Stimulated activated CD8-positive, alpha-beta memory T cell treated with anti-CD3 and anti-CD28 coated beads, Interleukin-15, amount 100 ng/mL, for 24 hours (primary cell): Measurements from ENCODE around the gene CDYL2.
"Not testable (repeated sequence)": the region's sequence is repeated elsewhere in the genome, so short reads cannot be mapped to it uniquely, and the experiment has no call there.

ENCODE experiments used
- DNase-seq: peaks from one replicate; pipeline ENCODE4 v3.0.0-alpha.2; 2020; ENCODE audit warnings: low read depth

CDYL2 gene

GRCh38 chr16:80807906-80808305, 3.5 kb upstream of the CDYL2 start:
- DNase-seq, result no peak

GRCh38 chr16:80806927-80807340, 2.5 kb upstream of the CDYL2 start:
- DNase-seq, result no peak

- no peak for DNase-seq
Measured at GRCh38 chr16:80806289-80806688, 1.9 kb upstream of the CDYL2 start.

DNA sequence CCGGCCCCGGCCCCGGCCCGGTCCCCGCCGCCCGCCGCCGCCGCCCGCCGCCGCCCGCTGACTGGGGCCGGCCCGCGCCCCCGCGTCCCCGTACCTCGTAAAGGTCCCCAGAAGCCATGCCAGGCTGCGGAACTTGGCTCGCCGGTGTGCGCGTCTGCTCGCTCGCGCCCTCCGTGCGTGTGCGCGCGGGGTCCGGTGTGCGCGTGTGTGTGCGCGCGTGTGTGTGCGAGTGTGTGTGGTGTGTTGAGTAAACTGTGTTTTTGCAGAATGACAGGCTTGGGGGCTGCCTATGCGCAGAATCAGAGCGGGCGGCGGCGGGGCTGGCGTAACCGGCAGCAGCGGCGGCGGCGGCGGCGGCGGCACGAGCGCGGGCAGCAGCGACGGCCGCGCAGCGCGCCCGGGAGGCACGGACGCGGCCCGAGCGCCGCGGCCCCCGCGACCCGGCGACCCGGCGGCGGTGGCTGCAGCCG, 307 bp downstream of the CDYL2 start:
- peak; percentile 29 for DNase-seq

GRCh38 chr16:80803339-80804055, 901 bp downstream of the CDYL2 start:
- DNase-seq, result no peak

DNA sequence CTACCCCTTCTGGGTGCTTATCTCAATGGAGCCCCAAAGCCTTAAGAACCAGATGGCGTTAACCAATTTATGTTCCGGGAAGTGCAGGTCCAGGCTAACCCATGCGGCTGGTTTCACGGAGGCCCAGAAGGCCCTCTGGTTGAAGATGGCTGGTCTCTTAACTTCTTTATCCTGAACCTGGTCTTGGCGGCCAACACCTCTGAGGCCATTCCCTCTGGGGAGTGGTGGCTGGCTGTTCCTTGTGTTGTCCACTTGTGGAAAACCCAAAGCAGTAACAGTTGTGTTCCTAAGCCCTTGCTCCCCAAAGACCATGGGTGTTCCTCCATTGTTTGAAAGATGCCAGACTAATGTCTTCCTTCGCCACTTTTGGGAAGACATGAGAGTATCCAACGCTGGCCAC, 1.5 kb downstream of the CDYL2 start:
- DNase-seq, result no peak

- DNase-seq, result no peak
Measured at GRCh38 chr16:80802138-80802537, 2.3 kb downstream of the CDYL2 start.

- no peak for DNase-seq
Measured at GRCh38 chr16:80794071-80794470, 10.3 kb downstream of the CDYL2 start.

DNA sequence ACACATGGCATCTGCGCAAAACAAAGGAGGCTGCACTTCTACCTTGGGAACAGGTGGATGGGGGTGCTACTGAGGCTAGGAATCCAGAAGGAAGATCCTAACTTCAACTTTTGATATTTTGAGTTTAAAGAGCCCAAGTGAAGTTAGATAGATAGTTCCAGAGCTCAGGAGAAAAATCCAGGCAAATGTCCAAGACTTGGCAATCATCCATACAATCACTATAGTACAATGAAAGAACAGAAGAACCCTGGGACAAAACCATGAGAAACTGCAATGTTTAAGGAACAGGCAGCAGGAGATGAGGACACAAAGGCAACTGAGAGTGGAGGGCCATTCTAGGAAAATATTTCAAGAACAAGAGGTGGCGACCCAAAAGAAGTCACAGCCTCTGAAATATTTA, 12.4 kb downstream of the CDYL2 start:
- DNase-seq, result no peak

DNA sequence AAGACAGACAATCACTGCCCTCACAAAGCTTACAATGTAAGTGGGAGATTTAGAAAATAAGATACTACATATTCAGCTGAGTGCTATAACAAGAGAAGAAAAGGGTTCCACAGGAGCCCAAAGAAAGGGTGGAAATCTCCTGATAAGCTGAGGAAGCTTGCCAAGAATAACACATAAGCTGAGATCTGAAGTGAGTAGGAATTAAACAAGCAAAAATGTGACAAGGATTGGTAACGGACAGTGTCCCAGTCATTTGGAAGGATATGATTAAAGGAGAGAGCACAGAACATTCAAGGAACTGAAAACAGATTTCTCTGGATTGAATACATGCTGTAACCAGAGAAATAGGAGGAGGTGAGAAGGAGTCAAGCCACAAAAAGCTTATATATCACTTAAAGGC, 13.0 kb downstream of the CDYL2 start:
- DNase-seq, result no peak

GRCh38 chr16:80790751-80791150, 13.6 kb downstream of the CDYL2 start:
- no peak for DNase-seq

GRCh38 chr16:80788027-80788426, 16.4 kb downstream of the CDYL2 start:
- DNase-seq, result no peak

- not testable (repeated sequence) for DNase-seq
Measured at GRCh38 chr16:80786561-80786960, 17.8 kb downstream of the CDYL2 start.

DNA sequence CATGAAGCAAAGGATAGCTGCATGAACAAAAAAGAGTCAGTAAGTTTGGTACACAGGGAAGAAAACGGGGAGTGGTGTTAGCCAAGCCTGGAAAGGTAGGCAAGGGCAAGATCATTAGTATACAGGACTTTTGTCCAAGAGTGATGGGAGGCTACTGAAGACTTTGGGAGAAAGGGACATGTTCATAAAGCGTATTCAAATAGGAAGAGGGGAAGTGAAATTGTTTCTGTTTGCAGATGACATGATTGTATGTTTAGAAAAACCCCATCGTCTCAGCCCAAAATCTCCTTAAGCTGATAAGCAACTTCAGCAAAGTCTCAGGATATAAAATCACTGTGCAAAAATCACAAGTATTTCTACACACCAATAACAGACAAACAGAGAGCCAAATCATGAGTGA, 19.4 kb downstream of the CDYL2 start:
- DNase-seq, result no peak

DNA sequence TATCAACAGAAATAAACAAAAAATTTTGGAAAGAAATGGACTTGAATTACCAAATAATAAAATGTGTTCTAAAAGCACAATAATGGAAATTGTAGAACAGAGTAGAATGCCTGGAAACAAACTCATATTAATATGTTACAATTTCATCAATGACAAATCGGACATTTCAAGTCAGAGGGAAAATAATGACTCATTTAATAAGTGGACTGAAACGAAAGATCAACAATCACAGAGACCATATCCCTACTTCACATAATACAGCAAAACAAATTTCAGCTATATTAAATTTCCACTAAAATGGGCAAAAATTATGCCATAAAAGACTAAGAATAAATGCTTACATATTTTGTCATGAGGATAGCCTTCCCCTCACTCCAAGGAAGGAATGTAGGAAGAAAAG, 25.7 kb downstream of the CDYL2 start:
- no peak for DNase-seq

- no peak for DNase-seq
Measured at GRCh38 chr16:80776856-80777255, 27.5 kb downstream of the CDYL2 start.

DNA sequence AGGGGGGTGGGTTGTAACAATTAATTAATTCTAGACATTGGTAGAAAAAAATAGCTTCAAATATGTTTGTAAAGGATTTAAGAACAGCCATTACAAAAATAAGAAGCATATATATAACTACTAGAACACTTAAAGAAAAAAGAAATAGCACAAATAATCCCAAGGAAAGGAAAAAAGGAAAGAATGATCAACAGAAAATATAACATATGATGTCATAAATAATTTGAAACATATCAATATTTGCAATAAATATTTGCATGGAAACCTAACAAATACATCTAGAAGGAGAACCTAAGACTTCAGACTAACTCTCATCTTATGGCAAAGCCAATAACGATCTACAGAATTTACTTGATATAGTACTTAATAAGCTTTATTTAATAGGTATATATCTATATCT, 28.9 kb downstream of the CDYL2 start:
- no peak for DNase-seq

GRCh38 chr16:80766798-80767197, 37.6 kb downstream of the CDYL2 start:
- no peak for DNase-seq

GRCh38 chr16:80759419-80760162, 44.8 kb downstream of the CDYL2 start:
- DNase-seq, result no peak

DNA sequence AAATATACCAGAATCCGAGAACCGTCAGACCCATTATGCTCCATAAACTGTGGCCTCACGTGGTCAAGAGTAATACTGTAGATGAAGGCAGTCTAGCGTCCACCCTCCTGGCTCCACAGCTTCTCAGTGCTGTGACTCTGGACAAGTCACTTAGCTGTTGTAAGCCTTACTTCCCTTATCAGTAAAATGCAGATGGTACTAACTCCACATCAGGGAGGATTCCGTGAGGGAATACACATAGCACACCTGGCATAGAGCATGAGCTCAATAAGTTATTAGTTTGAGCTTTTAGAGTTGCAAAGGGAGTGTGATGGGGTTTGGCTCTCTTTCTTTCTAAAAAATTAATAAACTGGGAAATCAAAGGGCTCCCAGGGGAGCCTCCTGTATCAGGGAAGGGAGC, 49.9 kb downstream of the CDYL2 start:
- DNase-seq, result no peak

DNA sequence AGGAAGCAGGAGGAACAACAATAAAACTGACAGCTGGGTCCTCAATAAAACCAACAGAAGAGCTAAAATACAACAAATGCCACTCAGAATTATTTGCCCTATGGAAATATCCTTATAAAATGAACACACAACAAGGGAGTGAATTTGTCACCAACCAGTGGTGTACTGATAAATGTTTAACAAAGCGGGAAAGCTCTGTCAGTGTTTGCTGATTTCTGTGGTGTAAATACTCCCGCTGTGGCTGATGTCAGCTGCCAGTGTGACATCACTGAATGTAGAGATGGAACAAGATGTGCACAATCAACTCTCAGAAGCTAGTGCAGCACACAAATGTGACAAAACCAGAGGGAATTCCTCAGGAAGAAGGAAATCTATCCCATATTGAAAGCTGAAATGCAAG, 51.9 kb downstream of the CDYL2 start:
- no peak for DNase-seq

GRCh38 chr16:80751167-80751566, 53.2 kb downstream of the CDYL2 start:
- no peak for DNase-seq

DNA sequence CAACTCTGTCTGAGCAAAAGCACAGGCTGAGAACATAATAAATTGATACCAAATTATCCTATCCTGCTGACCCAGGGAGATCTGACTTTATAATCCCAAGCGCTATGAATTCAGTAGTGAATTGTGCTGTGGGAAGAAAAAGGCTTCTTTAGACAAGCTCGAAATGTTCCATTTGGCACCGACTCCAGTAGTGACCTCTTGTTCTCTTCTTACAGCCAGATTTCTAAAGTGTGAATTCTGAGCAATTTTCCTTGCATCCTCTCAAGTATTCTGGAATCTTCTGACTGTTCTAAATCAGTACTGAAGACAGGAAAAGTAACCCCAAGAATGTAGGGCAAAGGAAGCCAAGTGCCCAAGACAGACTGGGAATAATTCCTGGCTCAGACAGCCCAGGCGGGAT, 58.2 kb downstream of the CDYL2 start:
- DNase-seq, result no peak

DNA sequence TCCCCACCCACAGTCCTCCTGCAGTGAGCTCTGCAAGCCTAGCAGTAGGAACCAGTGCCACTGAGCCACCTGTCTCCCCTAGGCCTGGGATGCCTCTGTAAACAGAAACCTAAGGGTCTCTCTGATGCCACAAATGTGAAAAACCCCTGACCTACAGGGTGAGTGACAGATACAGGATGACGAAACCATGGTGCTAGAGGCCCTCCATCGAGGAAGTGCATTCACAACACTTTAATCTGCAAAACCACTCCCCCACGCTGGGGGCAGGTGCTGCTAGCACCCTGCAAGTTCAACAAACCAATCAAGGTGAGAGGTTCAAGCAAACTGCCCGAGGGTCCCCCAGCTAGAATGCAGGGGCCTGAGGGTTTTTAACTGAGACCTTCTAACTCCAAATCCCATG, 59.5 kb downstream of the CDYL2 start:
- no peak for DNase-seq
